Fibroblast of mammary gland (primary cell): ENCODE results near the gene TXNIP.

Source experiments
- DNase-seq: peaks from one replicate; pipeline ENCODE4 v3.0.0-alpha.2; 2010; ENCODE audit warnings: low read depth
- H3K4me3 ChIP-seq: 2 replicates; pipeline ENCODE4 v1.5.1; 2011; ENCODE audit warnings: low read depth, mild to moderate bottlenecking, low read length, moderate library complexity; ENCODE audit not compliant: control insufficient read depth
- CTCF ChIP-seq: conservative IDR thresholded peaks from 2 replicates; pipeline ENCODE4 v1.5.1; 2011; ENCODE audit warnings: low read depth, low read length, inconsistent platforms; ENCODE audit not compliant: control insufficient read depth, insufficient read depth

The TXNIP gene

DNA sequence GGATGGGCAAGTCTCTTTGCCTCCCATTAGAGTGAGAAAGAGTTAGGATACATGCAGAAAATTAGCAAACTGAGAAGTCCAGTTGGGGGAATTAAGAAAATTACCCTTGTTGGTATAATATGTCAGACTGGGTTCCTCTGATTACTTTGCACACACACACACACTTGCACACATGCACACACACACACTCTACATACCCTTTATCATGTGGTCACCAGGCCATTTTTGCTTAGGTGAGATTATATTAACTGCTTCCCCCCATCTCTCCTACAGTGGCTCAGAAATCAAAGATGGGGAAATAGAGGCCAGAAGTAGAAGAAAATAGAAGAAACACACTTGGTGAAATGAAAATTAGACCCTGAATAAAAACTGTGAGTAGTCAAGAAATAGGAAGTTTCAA, 37.6 kb downstream of the TXNIP start:
- TF ChIP-seq CTCF: no peak
- DNase-seq: no peak
- H3K4me3 ChIP-seq: no peak overlapping the region

DNA sequence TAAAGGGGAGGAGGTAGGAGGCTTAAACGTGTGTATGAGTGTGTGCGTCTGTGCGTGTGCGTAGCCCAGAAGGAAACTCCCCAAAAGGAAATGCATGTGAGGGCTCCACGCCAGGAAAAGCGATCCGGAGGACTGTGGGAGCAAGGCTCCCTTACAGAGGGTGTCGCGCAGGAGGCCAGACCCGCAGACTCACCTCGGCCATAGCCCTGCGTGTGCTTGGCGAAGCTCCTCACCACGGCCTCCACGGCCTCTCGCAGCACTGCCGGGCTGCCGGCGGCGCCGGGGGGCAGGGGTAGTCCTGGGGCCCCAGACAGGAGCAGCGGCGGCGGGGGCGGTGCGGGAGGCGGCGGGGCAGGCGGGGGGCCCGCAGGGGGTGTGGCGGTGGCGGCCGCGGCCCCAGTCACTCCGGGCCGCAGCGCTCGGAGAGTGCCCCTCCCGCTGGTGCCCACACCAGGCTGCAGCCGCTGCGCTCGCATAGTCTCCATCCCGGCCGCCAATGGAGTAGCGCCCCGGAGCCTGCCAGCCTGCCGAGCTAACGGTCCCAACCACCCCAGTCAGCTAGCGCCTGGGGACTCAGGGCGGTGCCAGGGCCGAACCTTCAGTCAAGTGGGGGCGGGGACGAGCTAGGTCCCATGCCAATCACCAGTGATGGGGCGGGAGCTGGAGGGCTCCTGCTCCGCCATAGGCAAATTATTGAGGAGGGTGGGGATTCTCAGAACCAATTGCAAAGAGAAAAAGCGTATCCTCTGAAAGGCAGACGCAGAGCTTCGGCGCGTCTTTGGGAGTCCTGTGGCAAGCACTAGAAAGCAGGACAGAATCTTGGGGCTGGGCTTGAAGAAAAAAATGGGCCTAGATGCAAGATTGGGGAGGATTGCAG, 38.7 kb downstream of the TXNIP start, which contains the start of gene LIX1L:
Gene LIX1L, minus strand, starts transcription at position 575 of the 877 bp plus-strand sequence. Its CDS starts 90 bp downstream, at position 485.
- H3K4me3 ChIP-seq: peak within 1 kb of the TSS; percentile 87
- peak; percentile 98 for DNase-seq
- TF ChIP-seq CTCF: no peak

- peak; percentile 67 for DNase-seq
- H3K4me3 ChIP-seq: peak overlapping the region; percentile 87
- no peak for TF ChIP-seq CTCF
These were observed 39.5 kb downstream of the TXNIP start for GRCh38 chr1:145956781-145957442.

- no peak for DNase-seq
- H3K4me3 ChIP-seq: peak overlapping the region; percentile 87
- TF ChIP-seq CTCF: no peak
These were observed 40.0 kb downstream of the TXNIP start for GRCh38 chr1:145956361-145956760.

DNA sequence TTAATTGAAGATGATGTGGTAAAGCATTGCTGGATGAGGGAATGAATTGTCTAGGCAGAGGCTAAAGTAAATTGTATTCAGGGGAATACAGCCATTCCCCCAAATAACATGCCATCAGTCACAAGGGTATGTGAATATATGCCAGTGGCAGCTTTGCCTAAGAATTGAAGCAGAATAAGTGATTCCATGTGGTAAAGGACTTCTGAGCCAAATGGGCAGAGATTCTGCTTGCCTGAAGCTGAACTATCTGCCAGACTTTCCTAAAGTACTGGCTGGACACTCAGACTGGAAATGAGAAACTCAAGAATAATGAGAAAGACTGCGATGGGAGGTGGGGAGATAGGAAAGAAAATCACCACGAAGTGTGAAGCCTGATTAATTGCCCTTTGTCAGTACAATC, 40.9 kb downstream of the TXNIP start:
- H3K4me3 ChIP-seq: peak overlapping the region; percentile 87
- DNase-seq: peak; percentile 69

DNA sequence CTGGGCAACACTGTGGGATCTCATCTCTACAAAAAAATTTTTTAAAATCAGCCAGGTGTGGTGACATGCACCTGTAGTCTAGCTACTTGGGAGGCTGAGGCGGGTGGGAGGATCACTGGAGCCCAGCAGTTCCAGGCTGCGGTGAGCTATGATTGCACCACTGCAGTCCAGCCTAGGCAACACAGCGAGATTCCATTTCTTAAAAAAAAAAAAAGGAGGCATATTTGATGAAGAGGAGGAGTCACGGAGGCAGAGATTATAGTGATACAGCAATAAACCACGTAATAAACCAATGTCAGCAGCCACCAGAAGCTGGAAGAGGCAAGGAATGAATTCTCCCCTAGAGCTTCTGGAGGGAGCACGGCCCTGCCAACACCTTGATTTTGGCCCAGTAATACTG, 42.5 kb downstream of the TXNIP start:
- H3K4me3 ChIP-seq: no peak overlapping the region
- TF ChIP-seq CTCF: no peak
- peak; percentile 69 for DNase-seq

More for the DNA sequence above, 40.9 kb downstream of the TXNIP start:
- no peak for TF ChIP-seq CTCF
